Transverse colon (tissue), 4 donors: ENCODE data around the gene CCT6B. TPM values are rescaled to one million over a fixed set of nuclear protein-coding genes. Genes with fewer than 3 reads are reported as not detected.
"Not testable (repeated sequence)": the region's sequence is repeated elsewhere in the genome, so short reads cannot be mapped to it uniquely, and the experiment has no call there.

Source experiments
- DNase-seq: peaks from one replicate; pipeline ENCODE4 v3.0.0-alpha.2; 2019
- H3K27ac ChIP-seq, 4 donors: fragments of 200-600 bp; sonication (generic); 2 replicates each; pipeline ENCODE4 v1.5.1; 2016 to 2018; ENCODE audit warnings: inconsistent platforms in 4 of 4
- H3K27me3 ChIP-seq: fragments of 200-600 bp; sonication (generic); 2 replicates; pipeline ENCODE4 v1.5.1; 2017; ENCODE audit warnings: inconsistent platforms
- H3K36me3 ChIP-seq, 4 donors: fragments of 200-600 bp; sonication (generic); 2 replicates each; pipeline ENCODE4 v1.5.1; 2017 to 2019; ENCODE audit warnings: inconsistent platforms in 4 of 4
- H3K4me1 ChIP-seq, 4 donors: fragments of 200-600 bp; sonication (generic); 2 replicates each; pipeline ENCODE4 v1.5.1; 2017 to 2020; ENCODE audit warnings: inconsistent platforms in 4 of 4
- H3K4me3 ChIP-seq, 4 donors: fragments of 200-600 bp; sonication (generic); 1 replicate in 1 of 4; 2 replicates in 3 of 4; pipeline versions ENCODE4 v1.5.1 to v1.6.1; 2017 to 2019; ENCODE audit warnings: inconsistent platforms in 4 of 4
- H3K9me3 ChIP-seq, 2 donors: fragments of 200-600 bp; sonication (generic); 2 replicates each; pipeline ENCODE4 v1.5.1; 2017 to 2019; ENCODE audit warnings: inconsistent platforms in 2 of 2
- CTCF ChIP-seq, 5 experiments: fragments of 200-600 bp in 3 of 5; fragments of 450-650 bp in 2 of 5; sonication (generic) in 3 of 5; IDR thresholded peaks; 1 replicate in 2 of 5; 2 replicates in 3 of 5; pipeline ENCODE4 v1.5.1; 2016 to 2017; ENCODE audit warnings: antibody characterized with exemption in 5 of 5, inconsistent platforms in 3 of 5, mild to moderate bottlenecking in 2 of 5, moderate library complexity in 1 of 5
- EP300 ChIP-seq: sonication (generic); formaldehyde crosslinking; IDR thresholded peaks from one replicate; pipeline ENCODE4 v1.6.1; 2017; ENCODE audit warnings: antibody characterized with exemption, low read depth
- POLR2A ChIP-seq: fragments of 450-650 bp; IDR thresholded peaks from one replicate; pipeline ENCODE4 v1.6.1; 2016; ENCODE audit warnings: antibody characterized with exemption, mild to moderate bottlenecking, moderate library complexity
- POLR2AphosphoS5 ChIP-seq, 3 donors: sonication (generic); formaldehyde crosslinking; IDR thresholded peaks; one replicate each; pipeline ENCODE4 v1.6.1; 2016; ENCODE audit warnings: antibody characterized with exemption in 3 of 3
- WGBS, 2 donors: methylation state at CpG; one replicate each; pipeline ENCODE4 v1.1.5; 2018; ENCODE audit warnings: low coverage in 1 of 2; 5-methylcytosine and 5-hydroxymethylcytosine counted together
- in situ Hi-C, 4 donors: fragments of 200-750 bp; cut with MboI; loops; one replicate each; pipeline versions ENCODE4 v1.15.0 to v1.15.1; 2017; ENCODE audit warnings: low sequenced_read_pairs in 3 of 4, low pct_ligation_motif_present in 1 of 4, low pct_unique_long_range_greater_than_20kb in 1 of 4
- intact Hi-C: fragments of 100-400 bp; cut with DNase I; formaldehyde crosslinking; loops from one replicate; pipeline ENCODE4 v1.15.1; 2023; ENCODE audit warnings: low total_unique reads
- total RNA-seq, 4 donors: library from RNA; depleted of rRNA; stranded (reverse); fragments of >200 nt; gene quantifications; one replicate each; pipeline ENCODE4 v1.1.0, GENCODE V29; 2016

The CCT6B gene
- total RNA-seq, 4 donors from 2014 or later: 0.96 to 1.9 TPM; not detected in 2

- peaks cover 11 to 21% (median 14%) of the 10 kb centered on the region in 4 donors for H3K4me1 ChIP-seq
- intact Hi-C loops (no loop called here), in situ Hi-C loops (no loop called here)
- 83 to 92% methylated on average over 1 of the region's 1 CpG for WGBS, 2 donors
- no peak overlapping the region for H3K27ac ChIP-seq
- no peaks in the 10 kb centered on the region for H3K27me3 ChIP-seq
- DNase-seq: no peak
- peaks cover 0 to 3% (median 0%) of the 10 kb centered on the region in 4 donors for H3K36me3 ChIP-seq
- no peaks in the 10 kb centered on the region for H3K9me3 ChIP-seq
- H3K4me3 ChIP-seq: no peak overlapping the region
- TF ChIP-seq POLR2AphosphoS5 (IDR thresholded peaks at IDR 0.05) (no peak), POLR2A (no peak), EP300 (no peak)
Observed at GRCh38 chr17:34958438-34958837, 2.8 kb downstream of the CCT6B start.

- WGBS, 2 donors: 93% methylated on average over 1 to 4 of the region's 4 CpGs
- H3K4me1 ChIP-seq, H3K27me3 ChIP-seq, H3K4me3 ChIP-seq, H3K27ac ChIP-seq, DNase-seq, H3K36me3 ChIP-seq, in situ Hi-C loops, intact Hi-C loops, H3K9me3 ChIP-seq: not testable (repeated sequence)
Observed at GRCh38 chr17:34950780-34951179, 10.5 kb downstream of the CCT6B start.

GRCh38 chr17:34930283-34930682, 31.0 kb downstream of the CCT6B start:
- H3K4me1 ChIP-seq: no peaks in the 10 kb centered on the region
- H3K4me3 ChIP-seq: no peak overlapping the region
- in situ Hi-C loops (no loop called here), intact Hi-C loops (no loop called here)
- DNase-seq: no peak
- no peak overlapping the region for H3K27ac ChIP-seq
- TF ChIP-seq EP300: no peak
- no peak for TF ChIP-seq CTCF (IDR thresholded peaks at IDR 0.05)
- no peak for TF ChIP-seq POLR2AphosphoS5 (IDR thresholded peaks at IDR 0.05)
- no peak for TF ChIP-seq POLR2A
- H3K9me3 ChIP-seq: no peaks in the 10 kb centered on the region
- H3K36me3 ChIP-seq: no peaks in the 10 kb centered on the region
- no peaks in the 10 kb centered on the region for H3K27me3 ChIP-seq

- WGBS, 2 donors: 78 to 97% methylated on average over 3 of the region's 3 CpGs
- TF ChIP-seq CTCF (IDR thresholded peaks at IDR 0.05) (no peak), EP300 (no peak)
- no peak for DNase-seq
Observed at GRCh38 chr17:34926661-34927060, 34.6 kb downstream of the CCT6B start.

DNA sequence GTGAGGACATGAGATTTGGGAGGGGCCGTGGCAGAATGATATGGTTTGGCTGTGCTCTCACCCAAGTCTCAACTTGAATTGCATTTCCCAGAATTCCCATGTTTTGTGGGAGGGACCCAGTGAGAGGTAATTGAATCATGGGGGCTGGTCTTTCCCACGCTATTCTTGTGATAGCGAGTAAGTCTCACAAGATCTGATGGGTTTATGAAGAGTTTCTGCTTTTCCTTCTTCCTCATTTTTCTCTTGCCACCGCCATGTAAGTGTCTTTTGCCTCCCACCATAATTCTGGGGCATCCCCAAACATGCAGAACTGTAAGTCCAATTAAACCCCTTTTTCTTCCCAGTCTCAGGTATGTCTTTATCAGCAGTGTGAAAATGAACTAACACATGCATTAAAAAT, 40.6 kb downstream of the CCT6B start:
- WGBS, 2 donors: 85 to 88% methylated on average over 4 of the region's 4 CpGs
- Histone ChIP-seq H3K4me1 (no peaks in the 10 kb centered on the region), H3K27me3 (no peaks in the 10 kb centered on the region), H3K4me3 (no peak overlapping the region), H3K27ac (no peak overlapping the region), H3K36me3 (no peaks in the 10 kb centered on the region), H3K9me3 (no peaks in the 10 kb centered on the region)
- TF ChIP-seq POLR2AphosphoS5 (IDR thresholded peaks at IDR 0.05) (no peak), CTCF (IDR thresholded peaks at IDR 0.05) (no peak), POLR2A (no peak), EP300 (no peak)
- intact Hi-C loops: no loop called here
- in situ Hi-C loops: no loop called here
- DNase-seq: no peak

More at GRCh38 chr17:34926661-34927060, 34.6 kb downstream of the CCT6B start:
- no peak overlapping the region for H3K27ac ChIP-seq
- H3K4me3 ChIP-seq: no peak overlapping the region
- no peaks in the 10 kb centered on the region for H3K4me1 ChIP-seq
- in situ Hi-C loops (no loop called here), intact Hi-C loops (no loop called here)
- H3K27me3 ChIP-seq: no peaks in the 10 kb centered on the region
- no peaks in the 10 kb centered on the region for H3K9me3 ChIP-seq
- no peaks in the 10 kb centered on the region for H3K36me3 ChIP-seq
